Measurements from ENCODE around the gene SLC2A13. TPM values are rescaled to one million over a fixed set of nuclear protein-coding genes. Genes with fewer than 3 reads are reported as not detected.

Gene SLC2A13
- total RNA-seq, 1 experiment from 2014 or later, result 15.3 TPM

- no peak for ATAC-seq
- CTCF ChIA-PET, result no interaction called here
- H3K27me3 Mint-ChIP-seq (ENCODE audit: low read depth), result no peaks in the 10 kb centered on the region
Observed at GRCh38 chr12:40153432-40153831, 47.6 kb upstream of the SLC2A13 start.

GRCh38 chr12:40152783-40153383, 47.0 kb upstream of the SLC2A13 start:
- H3K4me3 Mint-ChIP-seq, result no peak overlapping the region
- ChIA-PET CTCF (no interaction called here), POLR2A (no interaction called here)
- ATAC-seq (no peak; the same call in 1 of the 2 replicates), DNase-seq (ENCODE audit: low spot score) (peak; percentile 51)
- H3K27me3 Mint-ChIP-seq (ENCODE audit: low read depth), result no peaks in the 10 kb centered on the region
- H3K4me1 Mint-ChIP-seq, result peaks cover 15% of the 10 kb centered on the region
- TF ChIP-seq CTCF (IDR thresholded peaks at IDR 0.05) (peak; percentile 82), MAX (CRISPR knock-in tag; IDR thresholded peaks at IDR 0.05) (no peak)
- no peak overlapping the region for H3K27ac Mint-ChIP-seq
- H3K36me3 Mint-ChIP-seq, result no peaks in the 10 kb centered on the region
- no peaks in the 10 kb centered on the region; the same call in 1 of the 2 replicates for H3K9me3 Mint-ChIP-seq

More at GRCh38 chr12:40153432-40153831, 47.6 kb upstream of the SLC2A13 start:
- POLR2A ChIA-PET, result no interaction called here
- Mint-ChIP-seq H3K27ac (no peak overlapping the region), H3K4me3 (no peak overlapping the region), H3K36me3 (no peaks in the 10 kb centered on the region), H3K9me3 (peaks cover 1% of the 10 kb centered on the region), H3K4me1 (peaks cover 15% of the 10 kb centered on the region)
- TF ChIP-seq ZNF671 (CRISPR knock-in tag; IDR thresholded peaks at IDR 0.05) (no peak), ZNF281 (CRISPR knock-in tag; IDR thresholded peaks at IDR 0.05) (no peak), MLX (CRISPR knock-in tag; IDR thresholded peaks at IDR 0.05) (no peak), ZNF263 (CRISPR knock-in tag; IDR thresholded peaks at IDR 0.05; ENCODE audit: low read depth) (no peak), HMGA2 (CRISPR knock-in tag; IDR thresholded peaks at IDR 0.05) (no peak), GABPB1 (CRISPR knock-in tag; IDR thresholded peaks at IDR 0.05) (no peak), SMAD4 (CRISPR knock-in tag; IDR thresholded peaks at IDR 0.05) (no peak), CTCF (IDR thresholded peaks at IDR 0.05) (no peak), ZBTB43 (CRISPR knock-in tag; IDR thresholded peaks at IDR 0.05) (no peak), ZNF396 (CRISPR knock-in tag; IDR thresholded peaks at IDR 0.05; ENCODE audit: borderline replicate concordance) (no peak)
- no peak for DNase-seq (ENCODE audit: low spot score)

GRCh38 chr12:40149673-40150260, 43.9 kb upstream of the SLC2A13 start:
- peaks cover 10% of the 10 kb centered on the region for H3K4me1 Mint-ChIP-seq
- no peak overlapping the region for H3K4me3 Mint-ChIP-seq
- no peak for ATAC-seq
- H3K36me3 Mint-ChIP-seq, result no peaks in the 10 kb centered on the region
- H3K9me3 Mint-ChIP-seq, result no peaks in the 10 kb centered on the region; the same call in 1 of the 2 replicates
- CTCF ChIA-PET, result no interaction called here
- H3K27ac Mint-ChIP-seq, result no peak overlapping the region
- DNase-seq (ENCODE audit: low spot score), result no peak
- H3K27me3 Mint-ChIP-seq (ENCODE audit: low read depth), result no peaks in the 10 kb centered on the region
- POLR2A ChIA-PET, result no interaction called here
- TF ChIP-seq ZNF138 (CRISPR knock-in tag; conservative IDR thresholded peaks at IDR 0.05) (no peak), ERG (CRISPR knock-in tag; IDR thresholded peaks at IDR 0.05) (no peak), NR2C2 (CRISPR knock-in tag; IDR thresholded peaks at IDR 0.05) (no peak), ATF1 (CRISPR knock-in tag; IDR thresholded peaks at IDR 0.05) (no peak), ATF6 (CRISPR knock-in tag; IDR thresholded peaks at IDR 0.05) (no peak), ZNF121 (CRISPR knock-in tag; IDR thresholded peaks at IDR 0.05) (no peak)
